HG03039 (cell line): Measurements from ENCODE around the gene ANTXR1.

ENCODE experiments used
- ATAC-seq: cut with Tn5 transposase; IDR thresholded peaks from one replicate; pipeline ENCODE4 v1.9.1; 2021; ENCODE audit warnings: mild to moderate bottlenecking, moderate library complexity; ENCODE audit not compliant: unreplicated experiment

Gene ANTXR1

DNA sequence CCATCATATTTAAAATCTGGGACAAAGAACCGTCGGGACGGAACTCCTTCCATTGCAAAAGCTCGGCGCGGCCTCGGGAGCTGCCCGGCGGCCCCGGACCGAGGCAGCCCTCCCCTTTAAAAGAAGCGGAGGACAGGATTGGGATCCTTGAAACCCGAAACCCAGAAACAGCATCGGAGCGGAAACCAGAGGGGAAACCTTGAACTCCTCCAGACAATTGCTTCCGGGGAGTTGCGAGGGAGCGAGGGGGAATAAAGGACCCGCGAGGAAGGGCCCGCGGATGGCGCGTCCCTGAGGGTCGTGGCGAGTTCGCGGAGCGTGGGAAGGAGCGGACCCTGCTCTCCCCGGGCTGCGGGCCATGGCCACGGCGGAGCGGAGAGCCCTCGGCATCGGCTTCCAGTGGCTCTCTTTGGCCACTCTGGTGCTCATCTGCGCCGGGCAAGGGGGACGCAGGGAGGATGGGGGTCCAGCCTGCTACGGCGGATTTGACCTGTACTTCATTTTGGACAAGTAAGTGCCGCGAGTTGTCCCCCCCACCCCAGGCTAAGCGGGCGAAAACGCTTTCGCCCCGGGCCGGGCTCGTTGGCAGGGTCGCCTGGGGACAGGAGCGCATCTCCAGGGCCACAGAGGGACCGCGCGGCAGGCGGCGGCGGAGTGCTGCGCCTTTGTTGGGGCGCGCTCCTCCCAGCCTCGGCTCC, at the start of gene ANTXR1:
Gene ANTXR1 (plus strand): TSS at position 38 of the 698 bp plus-strand sequence. CDS start 321 bp downstream, at position 359.
- no peak for ATAC-seq

- no peak for ATAC-seq
Observed at GRCh38 chr2:68964282-68964681, 48.7 kb upstream of the ANTXR1 start.

DNA sequence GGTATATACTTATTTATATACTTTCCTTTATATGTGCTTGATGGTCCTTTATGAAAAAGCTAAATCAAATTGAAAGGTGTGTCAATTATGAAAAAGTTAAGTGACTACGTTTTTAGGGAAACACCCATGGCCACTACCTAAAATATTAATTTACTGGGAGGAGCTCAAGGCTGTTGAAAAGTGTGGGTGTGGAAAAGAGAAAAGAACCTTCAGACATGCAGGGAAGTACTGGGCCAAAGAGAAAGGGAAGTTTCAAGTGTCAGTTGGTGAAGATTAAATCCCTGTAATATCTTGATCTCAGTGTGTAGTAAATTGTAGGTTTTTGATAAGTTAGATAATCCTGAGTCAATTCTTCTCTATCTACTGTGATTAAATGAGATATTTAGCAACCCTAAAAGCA, 44.8 kb upstream of the ANTXR1 start:
- no peak for ATAC-seq

DNA sequence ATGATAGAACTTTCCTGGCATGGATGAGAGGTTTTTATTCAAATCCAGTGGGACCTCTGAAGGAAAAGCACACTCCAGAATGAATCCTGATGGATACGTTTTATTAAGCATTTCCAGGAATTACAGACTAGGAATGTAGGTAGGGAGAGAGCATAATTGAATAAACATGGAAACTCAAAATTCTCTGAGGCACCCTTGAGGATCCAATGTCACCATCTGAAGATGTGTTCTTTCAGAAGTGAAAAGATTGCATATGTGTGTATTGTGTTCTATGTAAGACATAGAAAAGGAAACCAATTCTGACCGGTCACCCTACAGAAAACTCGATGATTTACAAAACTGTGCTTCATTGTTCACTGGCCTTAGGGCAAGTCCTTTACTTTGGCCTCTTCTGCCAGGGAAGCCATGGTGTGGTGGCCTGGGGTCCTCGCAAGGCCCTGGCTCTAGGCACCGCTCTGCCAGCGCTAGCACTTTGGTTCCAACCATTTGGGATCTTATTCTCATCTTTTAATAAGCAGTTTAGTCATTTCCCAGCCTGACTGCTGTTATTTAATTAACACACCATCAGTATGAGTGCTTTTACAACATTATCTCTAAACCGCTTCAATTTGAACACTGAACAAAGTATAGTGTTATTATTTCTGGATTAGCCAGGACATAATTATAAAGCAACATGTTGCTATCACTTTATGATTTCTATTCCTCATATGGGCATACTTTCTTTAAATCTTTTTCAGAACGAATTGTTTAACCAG, 43.1 kb upstream of the ANTXR1 start:
- ATAC-seq, result no peak

GRCh38 chr2:68970566-68971265, 42.3 kb upstream of the ANTXR1 start:
- ATAC-seq, result no peak

DNA sequence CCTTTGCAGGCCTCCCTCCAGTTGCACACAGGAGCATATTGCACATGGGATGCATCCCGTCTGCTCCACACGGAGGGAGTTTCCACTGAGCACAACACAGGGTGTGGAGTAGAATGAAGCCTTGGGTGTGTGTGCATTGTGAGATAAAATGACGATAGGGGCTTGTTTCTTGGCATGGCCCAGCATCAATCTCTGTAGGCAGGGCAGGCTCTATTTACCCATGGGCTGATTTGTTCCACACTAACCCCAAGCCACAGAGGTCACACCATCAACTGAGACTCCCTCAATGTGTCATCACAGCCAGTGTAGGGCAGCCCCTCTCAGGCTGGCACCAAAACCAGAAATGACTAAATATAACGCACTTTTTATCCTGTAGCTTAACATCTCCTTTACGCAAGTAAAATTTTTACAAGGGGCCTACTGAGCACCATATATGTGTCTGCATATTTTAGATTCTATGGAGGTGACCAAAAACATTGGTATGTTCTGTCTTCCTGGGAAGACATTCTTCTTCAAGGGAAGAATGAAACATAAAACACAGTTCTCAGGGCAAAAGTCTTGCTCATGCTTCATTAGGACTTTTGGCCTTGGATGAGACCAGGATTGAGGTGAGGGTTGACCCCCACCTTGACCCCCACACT, 41.3 kb upstream of the ANTXR1 start:
- ATAC-seq, result no peak

- ATAC-seq, result no peak
Observed at GRCh38 chr2:68974251-68974650, 38.7 kb upstream of the ANTXR1 start, which contains the start of gene GKN1. Gene GKN1, plus strand, starts transcription at chr2:68974636. Its CDS starts 42 bp downstream, at chr2:68974678.

DNA sequence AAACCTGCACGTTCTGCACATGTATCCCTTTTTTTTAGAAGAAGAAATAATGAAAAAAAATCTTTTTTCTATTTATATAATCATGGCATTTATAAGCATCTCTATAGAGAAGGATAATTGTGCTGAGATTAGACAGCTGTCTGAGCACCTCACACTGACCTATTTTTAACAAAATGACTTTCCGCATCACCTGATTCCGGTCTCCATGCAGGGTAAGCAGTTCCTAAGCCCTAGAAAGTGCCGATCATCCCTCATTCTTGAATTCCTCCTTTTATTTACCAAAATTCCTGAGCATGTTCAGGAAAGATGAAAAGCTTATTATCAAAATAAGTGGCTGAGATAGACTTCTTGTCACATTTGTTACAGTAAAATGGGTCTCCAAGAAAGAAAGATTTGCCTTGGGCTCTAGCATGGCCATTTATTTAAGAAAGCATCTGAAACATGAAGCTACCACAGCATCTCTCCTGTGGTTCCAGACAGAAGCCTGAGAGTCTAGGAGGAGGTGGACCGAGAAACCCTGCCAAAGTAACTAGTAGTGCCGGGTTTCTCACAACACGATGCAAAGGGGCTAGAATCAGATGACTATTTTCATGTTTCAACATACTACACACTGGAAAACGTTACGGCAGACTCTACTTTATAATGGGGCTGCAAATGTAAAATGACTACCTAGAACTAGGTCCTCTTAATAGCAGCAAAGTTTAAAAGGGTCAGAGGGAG, 37.9 kb upstream of the ANTXR1 start:
- no peak for ATAC-seq

- ATAC-seq, result no peak
Observed at GRCh38 chr2:68975844-68976243, 37.1 kb upstream of the ANTXR1 start.

DNA sequence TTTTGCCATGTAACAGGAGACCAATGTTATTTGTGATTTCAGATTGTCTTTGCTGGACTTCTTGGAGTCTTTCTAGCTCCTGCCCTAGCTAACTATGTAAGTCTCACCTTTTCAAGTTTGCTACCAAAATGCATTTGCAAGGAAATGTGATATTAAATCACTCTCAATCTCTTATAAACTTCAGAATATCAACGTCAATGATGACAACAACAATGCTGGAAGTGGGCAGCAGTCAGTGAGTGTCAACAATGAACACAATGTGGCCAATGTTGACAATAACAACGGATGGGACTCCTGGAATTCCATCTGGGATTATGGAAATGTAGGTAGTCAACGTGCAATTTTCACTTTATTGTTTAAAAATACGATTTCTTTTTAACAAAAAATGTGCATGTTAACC, 35.5 kb upstream of the ANTXR1 start:
- ATAC-seq, result no peak

- ATAC-seq, result no peak
Observed at GRCh38 chr2:68978098-68978497, 34.9 kb upstream of the ANTXR1 start.

- ATAC-seq, result no peak
Observed at GRCh38 chr2:68980956-68981355, 32.0 kb upstream of the ANTXR1 start.

DNA sequence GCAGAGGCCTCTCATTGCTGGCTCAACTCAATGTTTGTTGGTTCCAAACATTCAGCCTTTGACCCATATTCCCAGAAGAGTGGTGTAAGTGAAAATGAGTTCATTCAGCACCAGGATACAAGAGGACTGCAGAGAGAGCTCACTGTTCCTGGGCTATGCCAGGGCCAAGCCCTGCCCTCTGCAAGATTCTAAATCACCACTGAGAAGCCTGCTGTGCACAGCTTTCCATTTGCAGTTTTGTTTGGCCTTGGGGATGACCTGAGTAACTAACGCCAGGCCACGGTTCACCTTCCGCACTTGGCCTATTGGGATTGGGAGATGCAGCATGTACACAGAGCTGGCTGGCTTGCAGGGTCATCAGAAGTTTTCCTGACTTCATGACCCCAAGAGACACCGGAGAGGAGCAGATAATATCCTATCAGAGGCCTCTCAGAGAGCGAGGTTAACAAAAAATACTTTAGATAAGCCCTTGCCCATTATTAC, 25.9 kb upstream of the ANTXR1 start:
- ATAC-seq, result no peak

DNA sequence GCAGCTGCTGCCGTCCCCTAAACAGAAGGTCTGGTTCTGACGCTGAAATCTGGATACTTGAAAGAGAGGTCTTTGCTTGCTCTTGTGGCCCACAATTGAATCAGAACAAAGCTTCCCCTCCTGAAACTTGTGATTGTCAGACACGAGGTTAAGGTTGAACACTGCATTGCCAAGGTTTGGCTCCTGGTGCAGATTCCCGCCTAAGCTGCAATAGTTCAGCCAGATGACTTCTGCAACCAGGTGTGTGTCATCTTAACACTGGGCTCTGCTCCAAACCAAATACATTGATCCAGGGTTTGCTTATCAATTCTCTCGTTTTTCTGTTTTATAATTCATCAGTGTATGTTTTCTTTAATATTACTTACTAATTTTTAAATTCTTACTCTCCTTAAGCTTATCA, 23.9 kb upstream of the ANTXR1 start:
- ATAC-seq, result no peak

DNA sequence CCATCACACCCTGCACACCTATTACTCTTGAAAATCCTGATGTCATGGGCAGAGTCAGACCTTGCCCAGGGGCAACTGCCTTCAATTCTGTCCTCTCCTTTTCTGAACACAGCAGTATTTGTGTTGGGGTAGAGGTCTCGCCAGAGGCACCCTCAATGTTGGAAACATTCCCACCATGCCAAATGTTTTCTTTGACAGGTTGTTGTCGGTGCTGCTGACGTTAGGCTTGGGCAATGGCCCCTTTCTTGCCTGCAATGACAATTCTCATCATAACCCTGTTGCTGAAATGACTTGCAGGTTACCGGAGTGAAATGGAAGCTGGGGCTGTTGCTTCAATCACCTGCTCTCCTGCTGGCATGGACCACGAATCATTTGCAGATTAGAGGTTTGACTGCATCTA, 20.6 kb upstream of the ANTXR1 start:
- no peak for ATAC-seq

- no peak for ATAC-seq
Observed at GRCh38 chr2:68992933-68993332, 20.0 kb upstream of the ANTXR1 start.

DNA sequence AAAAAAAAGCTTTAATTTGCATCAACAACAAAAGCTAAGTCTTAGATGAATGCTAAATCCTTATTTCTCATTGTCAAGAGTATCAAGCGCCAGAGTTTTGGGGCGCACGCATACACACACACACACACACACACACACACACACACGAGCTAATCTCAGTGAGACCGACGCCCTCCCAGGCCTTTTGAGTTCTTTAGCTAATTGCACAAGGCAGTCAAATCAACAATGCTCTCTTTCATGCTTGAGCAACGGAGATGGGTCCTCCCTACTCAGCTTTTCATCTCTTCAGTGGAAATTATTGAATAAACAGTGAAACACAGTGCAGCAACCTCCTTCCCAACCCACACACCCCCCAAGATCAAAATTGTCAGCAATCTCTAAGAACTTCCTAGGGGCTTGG, 19.3 kb upstream of the ANTXR1 start:
- no peak for ATAC-seq

DNA sequence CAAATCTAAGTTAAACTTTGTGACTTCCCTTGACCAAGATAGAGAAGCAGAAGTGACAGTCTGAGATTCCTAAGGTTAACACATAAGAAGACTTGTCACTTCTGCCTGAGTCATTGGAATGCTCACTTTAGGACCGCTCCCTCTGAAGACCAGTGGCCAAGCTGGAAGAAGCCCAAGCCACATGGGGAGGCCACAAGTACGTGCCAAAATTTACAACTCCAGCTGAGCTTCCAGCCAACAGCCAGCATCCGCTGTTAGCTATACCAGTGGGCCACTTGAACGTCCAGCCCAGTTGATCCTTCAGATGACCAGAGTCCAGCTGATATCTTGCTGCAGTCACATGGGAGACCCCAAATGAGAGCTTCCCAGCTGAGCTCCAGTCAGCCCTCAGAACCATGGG, 18.1 kb upstream of the ANTXR1 start:
- no peak for ATAC-seq

GRCh38 chr2:68995916-68996315, 17.1 kb upstream of the ANTXR1 start:
- no peak for ATAC-seq

DNA sequence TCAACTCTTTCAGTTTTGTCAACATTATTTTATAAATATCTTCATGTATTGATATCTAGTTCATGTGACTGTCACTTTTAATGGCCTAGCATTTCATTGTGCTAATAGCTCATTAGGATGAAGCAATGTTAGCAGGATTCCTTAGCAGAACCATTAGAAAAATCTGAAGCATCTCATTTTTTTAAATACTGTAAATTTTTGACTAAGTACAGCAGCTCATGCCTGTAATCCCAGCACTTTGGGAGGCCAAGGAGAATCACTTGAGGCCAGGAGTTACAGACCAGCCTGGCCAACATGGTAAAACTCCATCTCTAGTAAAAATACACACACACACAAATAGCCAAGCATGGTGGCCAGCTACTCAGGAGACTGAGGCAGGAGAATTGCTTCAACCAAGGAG, 15.6 kb upstream of the ANTXR1 start:
- ATAC-seq, result no peak

DNA sequence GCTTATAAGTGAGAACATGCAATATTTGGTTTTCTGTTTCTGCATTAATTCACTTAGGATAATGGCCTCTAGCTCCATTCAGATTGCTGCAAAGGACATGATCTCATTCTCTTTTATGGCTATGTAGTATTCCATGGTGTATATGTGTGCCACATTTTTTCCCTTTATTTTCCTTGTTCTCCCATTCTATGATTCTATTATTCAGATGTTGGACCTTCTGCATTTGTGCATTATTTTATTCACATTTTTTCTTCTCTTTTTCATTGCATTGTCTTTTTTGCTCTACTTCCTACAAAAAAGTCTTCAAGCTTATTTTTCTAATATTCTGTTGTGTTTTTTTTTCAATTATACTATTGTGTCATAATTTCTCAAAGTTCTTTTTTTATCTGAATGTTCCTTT, 11.1 kb upstream of the ANTXR1 start:
- no peak for ATAC-seq
